Stimulated activated naive B cell treated with anti-CD40 and anti-IgM and Interleukin-4, amounts not matched to agents 10 μg/mL and 1 μg/mL and 100 μg/mL, for 72 hours (primary cell): Measurements from ENCODE around the gene CLEC2L.
"Not testable (repeated sequence)": the region's sequence is repeated elsewhere in the genome, so short reads cannot be mapped to it uniquely, and the experiment has no call there.

Experiments used
- ATAC-seq, 2 donors: fragments of 150-1000 bp; cut with Tn5 transposase; replicated peaks; 2 replicates each; pipeline ENCODE4 v1.10.0; 2021; ENCODE audit warnings: moderate library complexity in 1 of 2
- DNase-seq: peaks from one replicate; pipeline ENCODE4 v3.0.0; 2021
- H3K27ac Mint-ChIP-seq: one replicate; pipeline ENCODE4 v1.8.0; 2022; ENCODE audit warnings: mild to moderate bottlenecking, mixed read lengths
- H3K27me3 Mint-ChIP-seq, 2 donors: one replicate each; pipeline ENCODE4 v1.8.0; 2022; ENCODE audit warnings: mixed read lengths in 2 of 2
- H3K36me3 Mint-ChIP-seq, 2 donors: one replicate each; pipeline ENCODE4 v1.8.0; 2022; ENCODE audit warnings: mixed read lengths in 2 of 2, mild to moderate bottlenecking in 1 of 2
- H3K4me1 Mint-ChIP-seq, 2 donors: one replicate each; pipeline ENCODE4 v1.8.0; 2022; ENCODE audit warnings: mixed read lengths in 2 of 2, mild to moderate bottlenecking in 1 of 2
- H3K4me3 Mint-ChIP-seq, 2 donors: one replicate each; pipeline ENCODE4 v1.8.0; 2022; ENCODE audit warnings: mild to moderate bottlenecking in 2 of 2, mixed read lengths in 2 of 2, moderate library complexity in 1 of 2
- H3K9me3 Mint-ChIP-seq, 2 donors: one replicate each; pipeline ENCODE4 v1.8.0; 2022; ENCODE audit warnings: mixed read lengths in 2 of 2, mild to moderate bottlenecking in 1 of 2

CLEC2L gene

DNA sequence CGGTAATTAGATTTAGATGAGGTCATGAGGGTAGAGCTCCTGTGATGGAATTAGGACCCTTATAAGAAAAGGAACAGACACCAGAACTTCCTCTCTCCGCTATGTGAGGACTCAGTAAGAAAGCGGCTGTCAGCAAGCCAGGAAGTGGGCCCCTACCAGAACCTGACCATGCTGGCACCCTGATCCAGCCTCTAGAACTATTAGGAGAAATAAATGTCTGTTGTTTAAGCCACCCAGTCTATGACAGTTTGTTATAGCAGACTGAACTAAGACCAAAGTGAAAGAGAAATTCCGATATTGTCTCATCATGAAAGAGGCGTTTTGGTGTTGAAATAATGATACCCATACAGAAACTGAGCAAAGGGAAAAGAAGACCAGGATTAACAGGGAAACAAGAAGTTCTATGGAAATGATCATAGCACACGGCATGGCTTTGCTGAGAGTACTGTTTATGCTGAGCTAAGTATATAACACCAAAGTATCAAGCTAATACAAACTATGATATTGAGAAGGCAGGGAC, 9.2 kb downstream of the CLEC2L start:
- ATAC-seq (no peak), DNase-seq (no peak)
- Mint-ChIP-seq H3K27me3 (peaks cover 24 to 27% of the 10 kb centered on the region in 2 donors), H3K9me3 (peaks cover 0 to 1% of the 10 kb centered on the region in 2 donors), H3K36me3 (no peaks in the 10 kb centered on the region), H3K4me3 (no peak overlapping the region), H3K27ac (no peak overlapping the region), H3K4me1 (no peaks in the 10 kb centered on the region)

DNA sequence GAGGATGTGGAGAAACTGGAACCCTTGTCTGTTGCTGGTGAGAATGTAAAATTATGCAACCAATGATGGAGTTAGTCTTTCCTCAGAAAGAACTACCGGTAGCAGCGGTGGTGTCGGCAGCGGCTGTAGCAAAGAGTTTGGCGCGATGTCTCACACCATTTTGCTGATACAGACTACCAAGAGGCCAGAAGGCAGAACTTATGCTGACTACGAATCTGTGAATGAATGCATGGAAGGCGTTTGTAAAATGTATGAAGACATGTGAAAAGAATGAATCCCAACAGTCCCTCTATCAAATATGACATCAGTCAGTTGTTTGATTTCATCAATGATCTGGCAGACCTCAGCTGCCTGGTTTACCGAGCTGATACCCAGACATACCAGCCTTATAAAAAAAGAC, 10.6 kb downstream of the CLEC2L start:
- DNase-seq = no peak
- Mint-ChIP-seq H3K4me3 (no peak overlapping the region), H3K4me1 (no peaks in the 10 kb centered on the region), H3K27ac (no peak overlapping the region), H3K27me3 (peaks cover 14 to 17% of the 10 kb centered on the region in 2 donors), H3K36me3 (no peaks in the 10 kb centered on the region), H3K9me3 (no peaks in the 10 kb centered on the region)
- ATAC-seq = no peak

- no peak for ATAC-seq
- Mint-ChIP-seq H3K4me3 (no peak overlapping the region), H3K27ac (no peak overlapping the region), H3K27me3 (peaks cover 9 to 15% of the 10 kb centered on the region in 2 donors), H3K9me3 (no peaks in the 10 kb centered on the region), H3K36me3 (no peaks in the 10 kb centered on the region), H3K4me1 (no peaks in the 10 kb centered on the region)
- DNase-seq = no peak
Measured at GRCh38 chr7:139534966-139535651, 11.6 kb downstream of the CLEC2L start.

GRCh38 chr7:139536152-139536551, 12.7 kb downstream of the CLEC2L start:
- Mint-ChIP-seq H3K4me1 (no peaks in the 10 kb centered on the region), H3K4me3 (no peak overlapping the region), H3K36me3 (no peaks in the 10 kb centered on the region), H3K27me3 (peaks cover 8 to 13% of the 10 kb centered on the region in 2 donors), H3K27ac (no peak overlapping the region), H3K9me3 (no peaks in the 10 kb centered on the region)
- ATAC-seq (no peak), DNase-seq (no peak)

DNA sequence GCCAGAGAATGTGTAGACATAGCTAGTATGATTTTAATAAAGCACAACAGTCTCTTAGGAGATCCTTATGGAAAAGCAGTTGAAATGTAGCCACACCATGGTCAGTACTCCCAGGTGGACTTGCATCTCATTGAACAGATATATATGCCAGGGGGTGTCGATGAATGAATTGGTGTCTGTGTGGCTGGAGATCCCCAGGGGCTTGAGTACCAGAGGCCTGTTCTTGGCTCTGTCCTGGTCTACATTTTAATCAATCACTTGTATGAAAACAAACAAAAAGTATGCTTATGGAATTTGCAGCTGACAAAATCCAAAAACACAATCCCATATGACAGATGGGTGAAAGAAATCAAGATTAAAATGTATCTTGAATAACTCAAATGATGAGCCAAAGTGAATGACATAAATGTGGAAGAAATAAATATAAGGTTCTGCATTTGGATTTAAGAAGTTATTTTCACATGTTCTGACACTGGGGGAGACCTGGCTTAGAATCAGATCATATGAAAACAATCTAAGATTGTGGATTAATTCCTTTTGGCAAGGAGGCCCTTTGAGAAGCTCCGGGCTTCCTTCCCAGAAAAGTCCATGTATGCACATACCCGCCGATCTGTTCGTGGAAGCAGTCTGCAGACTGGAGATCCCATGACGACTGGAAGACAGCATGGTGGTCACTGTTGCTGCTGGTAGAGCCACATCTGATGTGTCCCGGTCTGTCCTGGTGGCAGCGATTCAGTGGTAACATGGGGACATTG, 15.6 kb downstream of the CLEC2L start:
- ATAC-seq = no peak
- Mint-ChIP-seq H3K27me3 (peaks cover 3 to 4% of the 10 kb centered on the region in 2 donors), H3K4me1 (no peaks in the 10 kb centered on the region), H3K4me3 (no peak overlapping the region), H3K9me3 (peaks cover 0 to 2% of the 10 kb centered on the region in 2 donors), H3K36me3 (no peaks in the 10 kb centered on the region), H3K27ac (no peak overlapping the region)
- DNase-seq = no peak

GRCh38 chr7:139540203-139540602, 16.7 kb downstream of the CLEC2L start:
- no peak overlapping the region for H3K4me3 Mint-ChIP-seq
- no peak for ATAC-seq
- no peak for DNase-seq
- H3K4me1 Mint-ChIP-seq = no peaks in the 10 kb centered on the region
- peaks cover 0 to 2% of the 10 kb centered on the region in 2 donors for H3K9me3 Mint-ChIP-seq
- no peak overlapping the region for H3K27ac Mint-ChIP-seq
- no peaks in the 10 kb centered on the region for H3K36me3 Mint-ChIP-seq
- H3K27me3 Mint-ChIP-seq = peaks cover 0 to 5% of the 10 kb centered on the region in 2 donors

GRCh38 chr7:139541600-139542307, 18.3 kb downstream of the CLEC2L start:
- no peak overlapping the region for H3K4me3 Mint-ChIP-seq
- no peak for DNase-seq
- no peaks in the 10 kb centered on the region for H3K4me1 Mint-ChIP-seq
- peaks cover 0 to 2% of the 10 kb centered on the region in 2 donors for H3K9me3 Mint-ChIP-seq
- no peak for ATAC-seq
- peaks cover 0 to 6% of the 10 kb centered on the region in 2 donors for H3K27me3 Mint-ChIP-seq
- no peak overlapping the region for H3K27ac Mint-ChIP-seq
- no peaks in the 10 kb centered on the region for H3K36me3 Mint-ChIP-seq

- H3K9me3 Mint-ChIP-seq = peaks cover 0 to 2% of the 10 kb centered on the region in 2 donors
- ATAC-seq = no peak
- no peaks in the 10 kb centered on the region for H3K36me3 Mint-ChIP-seq
- H3K4me1 Mint-ChIP-seq = no peaks in the 10 kb centered on the region
- H3K27ac Mint-ChIP-seq = no peak overlapping the region
- no peak for DNase-seq
- peaks cover 0 to 6% of the 10 kb centered on the region in 2 donors for H3K27me3 Mint-ChIP-seq
- H3K4me3 Mint-ChIP-seq = no peak overlapping the region
Measured at GRCh38 chr7:139542308-139543151, 19.0 kb downstream of the CLEC2L start.

- Mint-ChIP-seq H3K36me3 (no peaks in the 10 kb centered on the region), H3K4me3 (no peak overlapping the region), H3K4me1 (no peaks in the 10 kb centered on the region), H3K9me3 (peaks cover 0 to 2% of the 10 kb centered on the region in 2 donors), H3K27ac (no peak overlapping the region), H3K27me3 (peaks cover 0 to 6% of the 10 kb centered on the region in 2 donors)
- DNase-seq = no peak
- no peak for ATAC-seq
Measured at GRCh38 chr7:139543801-139544603, 20.5 kb downstream of the CLEC2L start.

DNA sequence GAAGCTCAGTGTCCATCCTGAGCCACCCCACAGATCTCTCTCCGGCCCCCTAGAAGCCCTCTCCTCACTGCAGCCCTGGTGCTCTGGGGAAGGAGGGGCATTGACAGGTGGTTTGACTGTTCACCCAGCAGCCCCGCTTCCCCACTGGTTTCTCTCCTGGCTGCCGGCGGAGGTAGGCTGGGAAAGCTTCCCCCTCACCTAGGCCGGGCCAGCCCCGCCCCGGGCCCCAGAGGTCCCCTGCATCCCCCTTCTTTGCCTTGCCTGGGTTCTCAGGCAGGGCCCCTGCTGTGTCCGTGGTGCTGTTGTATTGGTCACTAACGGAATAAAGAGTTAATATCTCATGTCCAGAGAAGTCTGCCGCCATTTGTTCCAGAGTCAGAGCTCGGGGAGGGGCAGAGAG, 21.2 kb downstream of the CLEC2L start:
- Mint-ChIP-seq H3K36me3 (no peaks in the 10 kb centered on the region), H3K4me3 (no peak overlapping the region), H3K9me3 (peaks cover 0 to 2% of the 10 kb centered on the region in 2 donors), H3K27ac (no peak overlapping the region), H3K27me3 (peaks cover 0 to 6% of the 10 kb centered on the region in 2 donors), H3K4me1 (no peaks in the 10 kb centered on the region)
- DNase-seq (no peak), ATAC-seq (no peak)

DNA sequence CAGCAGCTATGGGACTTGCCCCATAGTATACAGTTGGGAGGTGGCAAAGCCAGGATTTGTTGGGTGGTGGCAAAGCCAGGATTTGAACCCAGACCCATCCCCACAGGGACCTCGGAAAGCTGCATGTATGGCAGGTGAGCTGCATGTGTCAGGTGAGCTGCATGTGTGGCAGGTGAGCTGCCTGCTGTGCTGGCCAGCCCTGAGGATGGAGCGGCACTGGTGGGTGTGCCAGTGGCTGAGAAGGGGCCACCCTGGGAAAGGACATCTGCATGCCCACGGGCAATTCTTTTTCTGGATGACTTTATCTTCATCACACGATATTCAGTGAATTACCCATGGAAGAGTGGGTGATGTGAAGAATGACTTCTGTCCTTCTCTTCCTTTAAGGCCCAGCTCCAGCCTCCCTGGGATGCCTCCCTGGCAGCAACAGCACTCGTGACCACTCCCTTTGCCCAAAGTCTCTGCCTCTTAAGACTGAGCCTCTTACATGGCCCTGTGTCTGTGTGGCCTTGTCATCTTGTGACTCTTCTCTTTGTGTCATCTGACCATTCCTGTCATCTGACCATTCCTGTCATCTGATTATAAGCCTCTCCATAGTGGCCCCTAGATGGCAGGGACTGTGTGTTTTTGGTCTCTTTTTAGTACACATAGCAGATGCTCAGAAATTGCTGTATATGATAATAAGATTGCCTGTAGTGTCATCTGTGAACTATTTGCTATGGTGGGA, 25.0 kb downstream of the CLEC2L start:
- H3K4me3 Mint-ChIP-seq = no peak overlapping the region
- ATAC-seq (no peak), DNase-seq (no peak)
- no peaks in the 10 kb centered on the region for H3K36me3 Mint-ChIP-seq
- no peak overlapping the region for H3K27ac Mint-ChIP-seq
- H3K4me1 Mint-ChIP-seq = no peaks in the 10 kb centered on the region
- no peaks in the 10 kb centered on the region for H3K9me3 Mint-ChIP-seq
- H3K27me3 Mint-ChIP-seq = peaks cover 0 to 6% of the 10 kb centered on the region in 2 donors

GRCh38 chr7:139553991-139554700, 30.7 kb downstream of the CLEC2L start:
- not testable (repeated sequence) for H3K4me3 Mint-ChIP-seq, H3K9me3 Mint-ChIP-seq, ATAC-seq, H3K27ac Mint-ChIP-seq, DNase-seq, H3K36me3 Mint-ChIP-seq, H3K4me1 Mint-ChIP-seq, H3K27me3 Mint-ChIP-seq
